Activated CD8-positive, alpha-beta memory T cell treated with anti-CD3 and anti-CD28 coated beads for 1 hour (primary cell): ENCODE results near the gene FSIP1.
A peak's percentile ranks its signal among the peaks of the same experiment; 100 is the strongest.

Experiments used
- DNase-seq, 2 donors: peaks; one replicate each; pipeline ENCODE4 v3.0.0-alpha.2; 2020; ENCODE audit warnings: low read depth in 1 of 2; ENCODE audit errors: extremely low read depth in 1 of 2

FSIP1 gene

DNA sequence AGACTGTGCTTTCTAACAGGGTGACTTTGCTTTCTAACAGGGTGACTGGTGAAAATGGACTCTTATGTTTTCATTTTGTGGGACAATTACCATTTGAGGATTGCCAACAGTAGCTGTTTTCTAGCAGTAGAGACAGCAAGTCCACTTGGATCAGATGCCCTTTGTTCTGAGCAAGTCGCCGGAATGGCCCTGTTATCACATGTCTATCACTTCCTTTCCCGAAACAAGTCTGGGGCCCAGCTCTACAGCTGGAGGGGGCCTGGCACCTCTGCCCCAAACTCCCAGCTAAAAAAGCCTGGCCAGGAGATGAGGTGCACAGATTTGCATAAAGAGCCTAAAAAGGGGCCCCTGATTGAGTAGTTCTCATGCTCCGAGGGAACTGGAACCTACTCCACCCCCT, 157.2 kb downstream of the FSIP1 start:
- no peak for DNase-seq

DNA sequence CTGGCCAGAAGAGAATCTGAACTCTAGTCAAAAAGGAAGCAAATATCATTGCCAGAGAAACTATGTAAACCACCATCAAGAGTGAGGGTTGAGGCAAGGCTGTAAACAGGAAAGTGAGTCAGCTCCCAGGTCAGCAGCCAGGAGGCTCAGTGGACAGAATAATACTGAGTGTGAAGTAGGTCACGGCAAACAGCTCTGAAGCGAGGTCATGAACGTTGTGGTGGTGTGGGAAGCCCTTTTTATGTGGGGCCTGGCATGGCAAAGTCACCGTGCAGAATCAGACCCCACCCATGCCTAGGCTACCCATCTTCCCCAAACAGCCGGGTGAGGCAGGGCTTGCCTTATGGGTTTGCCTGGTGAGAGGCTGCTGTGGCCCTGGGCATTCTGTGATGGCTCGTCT, 157.8 kb downstream of the FSIP1 start:
- DNase-seq: peak; percentile 25 to 39

DNA sequence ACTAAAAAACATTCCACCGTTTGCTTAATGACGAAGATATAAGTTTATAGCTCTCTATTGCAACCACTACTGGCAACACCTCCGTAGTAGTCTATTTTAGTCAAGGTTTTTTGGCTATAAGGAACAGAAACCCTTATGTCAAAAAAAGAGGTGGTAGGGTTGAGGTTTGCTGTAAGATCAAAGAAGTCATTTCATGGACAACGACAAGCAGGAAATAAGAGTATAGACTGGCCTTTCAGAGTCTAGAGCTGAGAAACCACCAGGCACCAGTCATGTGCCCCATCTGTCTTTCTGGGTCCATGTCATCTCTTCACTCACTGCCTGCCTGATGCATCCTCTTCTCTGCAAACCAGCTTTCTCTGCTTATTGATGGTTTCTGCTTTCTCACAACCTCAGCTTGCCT, 159.1 kb downstream of the FSIP1 start:
- no peak for DNase-seq

DNA sequence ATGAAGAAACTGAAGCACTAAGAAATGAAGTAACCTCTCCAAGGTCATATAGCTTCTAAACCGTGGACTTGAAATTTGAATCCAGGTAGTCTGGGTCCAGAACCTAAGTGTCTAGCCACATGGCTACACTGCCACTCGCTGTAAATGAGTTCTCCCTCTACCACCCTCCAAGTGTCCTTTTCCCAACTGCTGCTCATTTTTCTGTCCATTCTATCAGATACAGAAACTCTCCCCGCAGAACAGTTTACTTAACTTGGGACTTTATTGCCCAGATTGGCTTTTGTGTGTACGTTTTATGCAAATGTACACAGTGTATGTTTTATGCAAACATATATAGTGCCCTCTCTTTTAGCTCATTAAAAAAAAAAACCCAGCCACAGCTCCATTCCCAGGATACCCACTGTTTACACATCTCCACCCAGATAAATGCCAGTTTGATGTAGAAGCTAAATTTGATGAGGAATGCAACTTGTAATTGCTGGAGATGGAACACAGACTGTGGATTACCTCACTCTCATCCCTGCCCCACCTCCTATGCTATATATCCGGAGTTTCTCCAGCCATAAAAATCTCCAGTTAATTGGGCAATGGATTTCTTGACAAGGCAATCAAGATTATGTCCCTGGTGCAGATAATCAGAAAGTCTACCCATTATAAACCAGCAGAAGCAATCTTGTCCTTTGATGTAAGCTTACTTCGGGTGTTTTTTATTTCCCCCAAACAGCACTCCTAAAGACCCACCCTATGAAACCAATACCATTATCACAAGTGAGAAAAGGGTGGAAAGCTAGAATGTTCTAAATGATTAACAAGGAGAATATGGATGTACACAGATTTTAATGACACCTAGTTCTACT, 159.8 kb downstream of the FSIP1 start:
- DNase-seq: no peak

DNA sequence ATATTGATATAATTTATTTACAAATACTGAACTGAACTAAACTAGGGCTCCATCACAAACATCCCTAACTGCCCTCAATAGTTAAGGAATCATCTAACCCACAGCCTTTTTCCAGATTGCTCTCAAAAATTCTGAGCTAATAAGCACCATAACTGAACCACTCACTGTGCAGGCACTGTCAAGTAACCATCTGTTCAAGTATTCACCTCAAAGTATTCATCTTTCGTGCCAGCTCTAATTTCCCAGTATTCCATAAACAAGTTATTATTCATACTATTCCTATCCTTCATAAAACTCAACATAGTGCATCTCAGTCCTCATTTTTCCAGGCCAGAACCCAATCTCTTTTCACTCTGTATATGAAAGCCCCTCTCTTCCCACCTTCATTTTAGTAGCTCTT, 160.7 kb downstream of the FSIP1 start:
- no peak for DNase-seq

DNA sequence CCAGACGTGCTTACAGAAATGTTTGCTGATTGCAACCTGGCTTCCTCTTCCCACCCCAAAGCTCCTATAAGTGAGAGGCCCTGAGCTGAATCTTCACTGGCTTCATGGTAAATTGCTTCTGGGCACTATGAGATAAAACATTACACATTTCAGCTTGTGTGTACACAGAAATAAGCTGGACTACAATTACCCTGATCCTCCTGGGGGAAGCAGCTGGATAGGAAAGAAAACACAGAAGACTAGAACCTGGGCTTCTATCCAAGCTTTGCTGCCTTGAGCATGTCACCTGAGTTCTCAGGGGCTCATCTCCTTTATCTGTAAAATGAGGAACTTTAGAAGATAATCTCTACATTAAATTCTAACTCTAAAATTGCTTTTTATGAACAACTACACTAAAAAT, 161.4 kb downstream of the FSIP1 start:
- DNase-seq: no peak

DNA sequence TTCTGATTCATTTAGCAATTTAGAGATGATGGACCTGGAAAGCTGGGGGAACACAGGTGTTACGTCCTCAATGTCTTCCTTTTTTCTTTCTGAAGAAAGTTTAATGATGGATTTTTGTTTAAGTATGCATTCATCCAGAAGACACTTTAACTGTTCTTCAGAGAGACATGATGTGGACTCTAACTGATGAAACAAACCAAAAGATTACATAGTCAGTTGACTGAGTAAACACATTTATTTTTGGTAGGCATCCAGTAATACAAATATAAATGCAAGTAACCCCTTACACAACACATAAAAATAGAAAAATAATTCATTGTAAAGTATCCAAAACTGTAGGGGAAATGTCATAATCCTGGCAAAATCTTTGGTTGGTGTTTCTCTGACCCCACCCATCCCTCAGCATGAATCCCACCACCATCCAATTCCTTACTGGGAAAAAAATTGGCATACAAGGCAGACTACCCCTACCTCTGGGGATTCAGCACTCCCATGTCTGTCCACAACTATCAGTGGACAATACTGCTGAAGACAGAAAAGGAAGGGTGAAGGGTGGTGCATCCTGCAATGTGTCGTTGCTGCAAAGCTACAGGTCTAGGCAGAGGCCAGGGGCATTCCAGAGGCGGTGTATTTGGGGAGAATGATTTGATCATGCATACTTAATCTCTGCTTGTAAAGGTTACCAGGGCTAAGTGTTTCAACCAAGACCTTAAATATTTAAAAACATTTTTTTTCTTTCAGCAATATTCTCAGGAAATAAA, 164.4 kb downstream of the FSIP1 start:
- no peak for DNase-seq

DNA sequence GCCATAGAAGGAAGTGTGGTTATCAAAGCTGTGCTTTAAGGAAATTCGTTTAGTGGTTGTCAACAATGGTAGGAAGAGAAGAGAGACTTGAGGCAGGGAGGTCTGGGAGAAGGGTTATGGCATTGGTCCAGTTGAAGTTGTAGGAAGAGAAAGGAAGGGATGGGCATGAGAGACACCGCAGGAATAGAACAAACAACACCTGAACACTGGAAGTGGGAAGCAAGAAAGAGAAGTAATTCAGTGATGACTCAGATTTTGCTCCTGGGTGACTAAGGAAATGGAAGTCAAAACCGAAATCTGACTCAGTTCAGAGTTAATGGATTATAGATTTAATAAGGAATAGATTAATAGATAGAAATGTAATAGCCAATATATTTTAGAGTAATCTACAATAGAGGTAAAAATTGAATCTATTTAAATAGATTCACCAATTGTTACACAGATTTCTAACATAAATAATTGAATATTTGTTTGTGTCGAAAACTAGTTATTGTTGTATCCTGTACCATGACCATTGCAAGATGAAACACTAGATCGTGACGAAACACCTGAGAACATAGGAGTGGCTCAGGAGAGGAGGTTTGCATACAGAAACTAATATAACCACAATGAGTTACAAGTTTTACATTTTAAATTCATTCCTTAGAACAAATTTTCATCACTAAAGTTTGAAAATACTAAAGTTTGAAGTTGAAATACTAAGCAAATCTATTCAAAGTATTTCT, 165.7 kb downstream of the FSIP1 start:
- no peak for DNase-seq

DNA sequence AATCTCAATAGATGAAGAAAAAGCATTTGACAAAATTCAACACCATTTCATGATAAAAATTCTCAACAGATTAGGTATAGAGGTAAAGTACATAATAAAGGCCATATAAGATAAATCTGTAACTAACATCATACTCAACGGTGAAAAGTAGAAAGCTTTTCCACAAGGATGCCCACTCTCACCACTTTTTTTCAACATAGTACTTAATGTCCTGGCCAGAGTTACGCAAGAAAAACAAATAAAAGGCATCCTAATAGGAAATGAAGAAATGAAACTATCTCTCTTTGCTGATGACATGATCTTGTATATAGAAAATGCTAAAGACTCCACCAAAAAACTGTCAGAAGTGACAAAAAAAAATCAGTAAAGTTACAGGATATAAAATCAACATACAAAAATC, 168.8 kb downstream of the FSIP1 start:
- DNase-seq: no peak

DNA sequence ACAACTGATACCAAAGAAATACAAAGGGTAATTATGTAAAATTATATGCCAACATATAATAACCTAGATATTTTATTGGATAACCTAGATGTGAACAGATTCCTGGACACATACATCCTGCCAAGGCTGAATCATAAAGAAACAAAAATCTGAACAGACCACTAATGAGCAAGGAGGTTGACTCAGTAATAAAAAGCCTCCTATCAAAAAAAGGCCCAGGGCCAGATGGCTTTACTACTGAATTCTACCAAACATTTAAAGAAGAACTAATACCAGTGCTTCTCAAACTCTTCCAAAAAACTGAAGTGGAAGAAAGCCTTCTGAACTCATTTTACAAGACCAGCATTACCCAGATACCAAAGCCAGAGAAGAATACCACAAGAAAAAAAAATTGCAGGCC, 169.4 kb downstream of the FSIP1 start:
- no peak for DNase-seq

DNA sequence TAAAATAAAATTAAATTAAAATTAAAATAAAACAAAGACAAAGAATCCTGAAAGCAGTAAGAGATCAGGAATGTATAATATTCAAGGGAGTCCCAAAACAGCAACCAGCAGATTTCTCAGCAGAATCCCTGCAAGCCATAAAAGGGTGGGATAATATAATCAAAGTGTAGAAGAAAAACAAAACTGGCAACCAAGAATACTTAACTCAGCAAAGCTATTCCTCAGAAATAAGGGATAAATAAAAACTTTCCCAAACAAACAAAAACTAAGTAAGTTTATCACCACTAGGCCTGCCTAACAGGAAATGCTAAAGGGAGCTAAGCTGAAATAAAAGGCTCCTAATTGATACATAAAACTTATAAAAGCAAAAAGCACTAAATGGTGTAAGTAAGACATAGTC, 172.0 kb downstream of the FSIP1 start:
- no peak for DNase-seq

DNA sequence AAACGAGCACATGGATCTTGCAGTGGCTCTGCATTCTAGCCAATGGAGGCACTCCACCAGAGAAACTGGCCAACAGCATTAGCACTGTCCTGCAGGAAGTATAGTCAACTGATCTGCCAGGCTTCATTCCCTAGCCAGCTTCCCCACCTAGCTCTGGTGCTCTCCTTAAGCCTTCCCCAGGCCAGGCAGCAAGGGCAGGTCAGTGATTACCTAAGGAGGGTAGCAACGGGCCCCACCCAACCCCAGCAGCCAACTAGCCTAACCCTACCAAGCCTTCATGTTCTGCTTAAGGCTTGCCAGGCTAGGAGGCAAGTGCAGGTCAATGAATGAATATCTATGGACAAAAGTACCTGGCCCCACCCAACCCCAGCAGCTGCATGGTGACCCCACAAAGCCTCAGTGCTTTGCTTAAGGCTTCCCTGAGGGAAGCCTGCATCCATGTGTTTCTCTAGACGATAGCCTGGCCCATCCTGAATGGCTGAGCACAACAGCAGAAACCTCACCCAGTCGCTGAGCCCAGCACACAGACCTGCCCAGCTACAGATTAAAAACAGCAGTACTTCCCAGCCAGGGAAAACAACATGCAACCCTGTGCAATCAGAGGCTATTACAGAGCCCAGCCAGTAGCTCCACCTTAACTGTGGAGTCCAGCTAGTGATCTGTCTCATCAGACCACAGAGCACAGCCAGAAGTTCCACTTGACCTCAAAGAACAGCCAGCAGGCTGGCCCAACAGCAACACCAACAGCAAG, 173.3 kb downstream of the FSIP1 start:
- no peak for DNase-seq

DNA sequence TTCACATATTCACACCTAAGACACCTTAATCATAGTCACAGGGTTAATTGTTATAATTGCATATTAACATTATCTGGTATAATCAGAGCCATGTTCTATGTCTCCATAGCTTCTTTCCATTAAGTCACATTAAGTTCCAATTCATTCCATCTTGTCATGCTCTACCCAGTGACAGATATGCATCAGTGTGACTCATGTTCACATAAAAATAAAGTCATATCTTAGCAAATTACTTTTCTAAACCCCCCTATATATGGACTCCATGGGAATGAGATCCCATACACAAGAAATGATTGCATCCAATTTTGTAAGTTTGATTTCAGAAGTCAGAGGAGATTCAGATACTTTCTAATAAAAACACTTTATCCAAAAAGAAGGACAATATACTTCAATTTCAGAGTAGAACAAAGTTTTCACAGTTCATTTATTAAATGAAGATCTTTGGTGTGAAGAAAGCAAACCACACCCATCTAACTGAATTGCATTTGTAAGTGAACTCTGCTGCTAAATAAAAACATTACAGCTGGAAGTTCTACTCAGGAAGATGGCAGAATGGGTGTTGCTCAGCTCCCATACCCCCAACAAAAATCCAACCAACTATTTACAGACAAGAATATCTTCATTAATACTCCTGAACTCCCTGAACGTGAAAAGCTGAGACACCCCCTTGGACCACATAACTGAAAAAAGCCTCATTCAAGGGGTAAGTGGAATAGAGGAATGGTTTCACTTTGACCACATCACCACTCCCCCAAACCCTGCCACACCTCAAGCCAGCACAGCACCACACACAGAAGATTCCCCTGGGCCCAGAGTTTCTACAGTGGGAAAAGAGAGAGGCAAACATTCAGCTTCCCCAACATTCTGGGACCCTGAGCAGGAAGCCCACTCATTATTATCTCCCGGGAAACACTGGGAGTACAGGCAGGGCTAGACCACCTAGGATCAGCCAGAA, 174.2 kb downstream of the FSIP1 start:
- no peak for DNase-seq

DNA sequence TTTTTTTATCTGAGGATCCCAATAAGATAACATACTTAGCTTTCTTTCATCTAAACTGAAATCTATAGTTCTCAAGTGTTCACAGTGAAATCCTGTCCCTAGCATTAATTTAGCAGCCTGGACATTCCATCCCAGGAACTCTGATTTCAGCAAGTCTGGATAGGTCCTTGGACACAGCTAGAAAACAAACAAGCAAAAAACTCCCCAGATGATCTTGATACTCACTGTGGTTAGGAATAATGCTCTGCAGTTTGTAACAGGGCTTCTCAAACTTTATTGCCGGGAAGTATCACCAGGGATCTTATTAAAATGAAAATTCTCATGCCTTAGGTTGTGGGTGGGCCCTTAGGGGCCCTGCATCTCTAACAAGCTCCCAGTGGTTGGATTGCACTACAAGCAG, 177.5 kb downstream of the FSIP1 start:
- no peak for DNase-seq

DNA sequence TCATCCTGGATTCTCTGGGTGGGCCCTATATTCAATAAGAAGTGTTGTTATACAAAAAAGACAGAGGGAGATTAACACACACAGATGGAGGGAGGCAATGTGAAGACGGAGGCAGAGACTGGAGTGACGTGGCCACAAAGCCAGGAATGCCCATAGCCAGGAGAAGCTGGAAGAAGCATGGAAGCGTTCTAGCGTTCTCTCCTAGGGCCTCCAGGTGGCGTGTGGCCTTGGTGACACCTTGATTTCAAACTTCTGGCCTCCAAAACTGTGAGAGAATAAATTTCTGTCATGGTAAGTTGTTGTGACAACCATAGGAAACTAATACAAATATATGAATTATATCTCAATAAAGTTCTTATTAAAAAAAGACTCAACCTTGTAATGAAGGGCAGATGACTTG, 180.5 kb downstream of the FSIP1 start:
- DNase-seq: no peak

DNA sequence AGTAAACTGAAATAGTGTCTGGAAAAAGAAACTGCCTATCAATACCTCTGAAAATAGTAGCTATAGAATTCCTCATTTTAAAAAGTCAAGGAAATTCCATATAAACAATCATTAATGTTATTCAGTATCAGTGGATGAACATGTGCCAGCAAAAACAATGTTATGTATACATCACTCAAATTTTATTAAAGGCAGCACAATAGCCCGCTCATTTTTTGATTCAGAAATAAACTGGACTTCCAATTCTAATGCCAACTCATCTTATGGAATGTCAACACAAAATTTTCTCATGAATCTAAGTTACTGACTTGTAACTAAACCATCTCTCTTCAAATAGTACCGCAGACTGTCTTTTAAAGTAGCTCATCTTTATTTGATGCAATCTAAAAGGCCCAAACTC, 182.8 kb downstream of the FSIP1 start:
- no peak for DNase-seq

DNA sequence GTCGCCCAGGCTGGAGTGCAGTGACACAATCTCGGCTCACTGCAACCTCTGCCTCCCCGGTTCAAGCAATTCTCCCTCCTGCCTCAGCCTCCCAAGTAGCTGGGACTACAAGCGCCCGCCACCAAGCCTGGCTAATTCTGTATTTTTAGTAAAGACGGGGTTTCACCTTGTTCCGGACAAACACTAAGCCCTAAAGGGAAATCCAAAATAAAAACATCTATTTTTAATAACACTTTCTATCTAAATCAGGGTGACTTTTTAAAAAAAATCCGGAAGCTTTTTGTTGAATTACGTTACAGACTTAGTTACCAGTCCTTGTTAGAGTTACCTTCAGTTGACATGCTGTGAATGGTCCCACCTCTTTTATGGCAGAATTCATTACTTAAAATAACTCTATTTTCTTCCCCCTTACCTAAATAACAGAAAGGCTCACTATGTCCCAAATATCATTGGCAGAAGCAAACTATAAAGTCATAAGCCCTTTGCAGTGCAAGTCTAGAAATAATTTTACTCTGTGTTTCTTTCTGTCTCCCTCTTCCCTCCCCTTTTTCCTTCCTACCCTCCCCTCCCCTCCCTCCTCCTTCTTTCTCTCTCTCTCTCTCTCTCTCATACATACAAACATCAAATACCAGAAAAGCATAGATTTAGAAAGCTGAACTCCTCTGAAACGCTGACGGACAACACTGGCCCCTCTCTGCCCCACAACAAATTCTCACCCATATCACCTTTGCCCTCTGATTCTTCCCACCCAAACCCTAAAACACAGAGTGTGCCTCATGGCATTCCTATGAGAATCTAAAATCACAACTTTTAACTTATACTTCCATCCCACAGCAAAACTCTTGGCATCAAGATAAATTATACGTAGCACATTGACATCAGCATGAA, 183.4 kb downstream of the FSIP1 start:
- no peak for DNase-seq

DNA sequence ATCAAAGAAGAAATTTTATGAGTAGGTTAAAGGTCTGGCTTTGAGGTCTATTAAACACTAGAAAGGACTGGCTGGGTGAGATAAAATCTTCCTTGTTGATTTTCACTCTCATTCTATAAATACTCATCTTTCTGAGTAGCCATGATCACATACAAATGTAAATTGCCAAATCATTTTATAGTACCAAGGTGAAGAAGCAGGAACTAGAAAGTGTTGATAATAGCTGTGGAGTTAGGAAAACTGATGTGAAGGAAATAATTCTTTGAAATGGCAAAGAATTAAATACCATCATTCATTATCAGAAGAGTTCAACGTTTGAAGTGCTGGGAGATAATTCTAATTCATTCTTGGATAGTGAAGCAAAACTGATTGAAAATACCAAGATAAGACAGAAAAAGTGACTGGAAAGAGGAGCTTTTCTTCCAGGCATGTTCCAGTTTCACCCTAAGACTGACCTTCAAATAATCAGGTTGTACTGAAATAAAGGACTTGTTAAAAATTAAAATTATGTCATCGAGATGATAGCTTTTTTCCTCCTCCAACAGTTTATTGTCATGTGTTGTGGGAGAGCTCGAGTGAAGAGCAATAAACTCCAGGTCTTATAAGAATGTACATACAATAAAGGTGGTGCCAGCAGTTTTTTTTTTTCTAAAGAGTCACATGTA, 184.3 kb downstream of the FSIP1 start:
- no peak for DNase-seq
